GM12891 (cell line): ENCODE measurements around the gene ANKRD29.

Source experiments
- PAX5 ChIP-seq: IDR thresholded peaks from 2 replicates; pipeline ENCODE4 v1.6.1; 2011; ENCODE audit warnings: low read length, moderate library complexity, mild to moderate bottlenecking; ENCODE audit not compliant: insufficient read depth, severe bottlenecking
- POLR2A ChIP-seq: IDR thresholded peaks from 2 replicates; pipeline ENCODE4 v1.6.1; 2011; ENCODE audit warnings: low read depth, low read length, control low read depth
- POLR2AphosphoS5 ChIP-seq: IDR thresholded peaks from 2 replicates; pipeline ENCODE4 v1.6.1; 2011; ENCODE audit warnings: low read depth, low read length, control low read depth
- TAF1 ChIP-seq: IDR thresholded peaks from 2 replicates; pipeline ENCODE4 v1.6.1; 2011; ENCODE audit warnings: low read depth, low read length, control low read depth

- no peak for TF ChIP-seq POLR2AphosphoS5
- no peak for TF ChIP-seq POLR2A
- TF ChIP-seq PAX5: no peak
- no peak for TF ChIP-seq TAF1
Observed at GRCh38 chr18:23574611-23575308, 88.0 kb downstream of the ANKRD29 start.
